Neural crest cell (in vitro differentiated cells): ENCODE results near the gene PUS3. TPM values are rescaled to one million over a fixed set of nuclear protein-coding genes. Genes with fewer than 3 reads are reported as not detected.

ENCODE experiments used
- DNase-seq: peaks from one replicate; pipeline ENCODE4 v3.0.0; 2021; ENCODE audit warnings: low read depth, mixed read lengths, low spot score
- H3K27ac Mint-ChIP-seq: one replicate; pipeline ENCODE4 v1.8.0; 2021; ENCODE audit warnings: mild to moderate bottlenecking, mixed read lengths; ENCODE audit not compliant: unreplicated experiment
- H3K27me3 Mint-ChIP-seq: 2 replicates; pipeline ENCODE4 v1.8.0; 2021; ENCODE audit warnings: low read depth, mild to moderate bottlenecking, mixed read lengths
- H3K36me3 Mint-ChIP-seq: 2 replicates; pipeline ENCODE4 v1.8.0; 2021; ENCODE audit warnings: low read depth, mild to moderate bottlenecking, mixed read lengths
- H3K4me1 Mint-ChIP-seq: 2 replicates; pipeline ENCODE4 v1.8.0; 2021; ENCODE audit warnings: mixed read lengths
- H3K4me3 Mint-ChIP-seq: one replicate; pipeline ENCODE4 v1.8.0; 2021; ENCODE audit warnings: mild to moderate bottlenecking, mixed read lengths
- H3K9me3 Mint-ChIP-seq: 2 replicates; pipeline ENCODE4 v1.8.0; 2021; ENCODE audit warnings: mixed read lengths
- total RNA-seq: library from RNA; stranded (reverse); gene quantifications from 2 replicates; pipeline ENCODE4 v1.2.1, GENCODE V29; 2021
- TF ChIP-seq, protein P1 (sequence below): fragments of 200-600 bp; sonication (generic); conservative IDR thresholded peaks from 2 replicates; pipeline ENCODE4 v1.5.0; 2021; ENCODE audit warnings: antibody characterized with exemption, mild to moderate bottlenecking

The PUS3 gene
- total RNA-seq, 1 donor from 2014 or later = 14.9 TPM

DNA sequence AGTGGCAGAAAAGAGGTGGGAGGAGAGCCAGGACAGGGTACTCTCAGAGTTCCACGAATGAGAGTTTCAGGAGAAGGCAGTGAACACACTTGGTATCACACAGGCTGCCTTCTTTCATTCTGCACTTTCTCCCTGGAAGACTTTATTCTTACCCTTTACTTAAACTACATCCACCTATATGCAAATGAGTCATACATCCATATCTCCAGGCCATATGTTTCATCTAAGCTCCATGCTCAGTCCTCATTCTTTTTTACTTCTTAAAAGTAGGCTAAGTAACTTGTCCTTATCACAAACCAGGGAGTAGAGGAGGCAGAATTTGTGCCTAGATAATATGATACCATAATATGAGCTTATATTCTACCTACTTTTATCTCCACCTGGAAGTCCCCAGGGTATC lies 21.7 kb downstream of the PUS3 start:
- H3K9me3 Mint-ChIP-seq = no peaks in the 10 kb centered on the region
- H3K4me1 Mint-ChIP-seq = no peaks in the 10 kb centered on the region
- no peak for DNase-seq
- H3K27ac Mint-ChIP-seq = no peak overlapping the region
- no peaks in the 10 kb centered on the region for H3K36me3 Mint-ChIP-seq
- TF ChIP-seq, protein P1, sequence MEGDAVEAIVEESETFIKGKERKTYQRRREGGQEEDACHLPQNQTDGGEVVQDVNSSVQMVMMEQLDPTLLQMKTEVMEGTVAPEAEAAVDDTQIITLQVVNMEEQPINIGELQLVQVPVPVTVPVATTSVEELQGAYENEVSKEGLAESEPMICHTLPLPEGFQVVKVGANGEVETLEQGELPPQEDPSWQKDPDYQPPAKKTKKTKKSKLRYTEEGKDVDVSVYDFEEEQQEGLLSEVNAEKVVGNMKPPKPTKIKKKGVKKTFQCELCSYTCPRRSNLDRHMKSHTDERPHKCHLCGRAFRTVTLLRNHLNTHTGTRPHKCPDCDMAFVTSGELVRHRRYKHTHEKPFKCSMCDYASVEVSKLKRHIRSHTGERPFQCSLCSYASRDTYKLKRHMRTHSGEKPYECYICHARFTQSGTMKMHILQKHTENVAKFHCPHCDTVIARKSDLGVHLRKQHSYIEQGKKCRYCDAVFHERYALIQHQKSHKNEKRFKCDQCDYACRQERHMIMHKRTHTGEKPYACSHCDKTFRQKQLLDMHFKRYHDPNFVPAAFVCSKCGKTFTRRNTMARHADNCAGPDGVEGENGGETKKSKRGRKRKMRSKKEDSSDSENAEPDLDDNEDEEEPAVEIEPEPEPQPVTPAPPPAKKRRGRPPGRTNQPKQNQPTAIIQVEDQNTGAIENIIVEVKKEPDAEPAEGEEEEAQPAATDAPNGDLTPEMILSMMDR = no peak
- no peak overlapping the region for H3K4me3 Mint-ChIP-seq
- H3K27me3 Mint-ChIP-seq = peaks cover 20% of the 10 kb centered on the region

DNA sequence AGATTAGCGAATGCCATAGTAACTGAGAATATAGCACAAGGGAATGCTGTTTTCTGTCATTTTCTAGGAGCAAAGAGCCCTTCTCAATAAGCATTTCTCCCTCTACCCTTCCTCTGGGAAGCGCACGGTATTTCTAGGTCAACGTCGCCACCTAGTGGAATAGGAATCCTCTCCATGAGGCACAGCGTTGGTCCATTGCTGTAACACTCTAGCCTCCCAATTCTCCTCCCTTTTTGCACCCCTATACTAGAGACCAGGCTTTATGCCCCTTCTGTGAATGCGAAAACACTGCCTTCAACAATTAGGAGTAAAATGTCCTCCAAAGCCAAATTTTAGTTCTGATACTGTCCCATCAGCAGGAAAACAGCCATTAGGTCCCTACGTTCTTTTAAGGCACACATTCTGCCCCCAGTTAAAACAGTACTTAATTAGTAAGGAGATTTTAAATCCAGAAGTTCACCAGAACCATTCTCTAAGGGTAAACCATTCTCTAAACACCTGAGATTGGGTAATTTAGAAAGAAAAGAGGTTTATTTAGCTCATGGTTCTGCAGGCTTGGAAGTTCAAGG lies 28.4 kb downstream of the PUS3 start:
- peaks cover 6% of the 10 kb centered on the region for H3K27me3 Mint-ChIP-seq
- DNase-seq = peak; percentile 78
- peak overlapping the region; percentile 90 for H3K4me3 Mint-ChIP-seq

DNA sequence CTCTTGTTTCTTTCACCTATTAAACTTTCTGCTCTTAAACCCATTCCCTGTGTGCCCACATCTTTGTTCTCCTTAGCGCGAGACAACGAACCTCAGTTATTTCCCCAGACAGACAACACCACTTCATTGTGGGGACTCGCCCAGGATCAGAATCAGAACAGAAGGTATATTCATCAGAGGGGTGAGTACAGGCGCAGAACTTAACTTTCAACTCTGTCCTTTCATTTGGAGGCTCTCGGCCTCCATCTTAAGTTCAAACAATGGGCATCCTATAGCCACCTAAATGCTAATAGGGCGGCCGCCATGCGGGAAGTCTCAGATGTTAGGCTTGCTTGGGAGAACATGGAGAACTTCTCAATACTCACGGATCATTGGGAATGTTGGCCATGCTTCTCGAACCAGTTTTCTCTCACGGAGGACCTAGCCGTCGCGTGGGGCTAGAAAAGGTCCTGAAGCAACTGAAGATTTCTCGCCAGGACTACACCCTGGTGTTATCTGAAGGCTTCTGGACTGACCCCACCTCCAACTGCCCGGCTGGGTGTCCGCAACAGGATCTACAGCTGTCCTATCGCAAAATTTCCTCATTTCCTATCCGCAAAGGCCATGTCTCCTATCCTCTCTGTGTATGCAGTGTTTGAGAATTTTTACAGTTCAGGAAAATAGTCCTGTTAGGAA lies 29.0 kb downstream of the PUS3 start:
- peak; percentile 5 for DNase-seq
- peaks cover 2% of the 10 kb centered on the region for H3K9me3 Mint-ChIP-seq
- H3K27ac Mint-ChIP-seq = peak overlapping the region; percentile 81
- TF ChIP-seq, protein P1 = no peak
- H3K27me3 Mint-ChIP-seq = peaks cover 3% of the 10 kb centered on the region
- H3K4me3 Mint-ChIP-seq = peak overlapping the region; percentile 90
- H3K36me3 Mint-ChIP-seq = no peaks in the 10 kb centered on the region
- peaks cover 11% of the 10 kb centered on the region for H3K4me1 Mint-ChIP-seq

More for the DNA sequence above, 28.4 kb downstream of the PUS3 start:
- no peaks in the 10 kb centered on the region for H3K36me3 Mint-ChIP-seq
- peaks cover 11% of the 10 kb centered on the region for H3K4me1 Mint-ChIP-seq
- H3K9me3 Mint-ChIP-seq = peaks cover 2% of the 10 kb centered on the region
- no peak overlapping the region for H3K27ac Mint-ChIP-seq
- TF ChIP-seq, protein P1 = peak; percentile 85

DNA sequence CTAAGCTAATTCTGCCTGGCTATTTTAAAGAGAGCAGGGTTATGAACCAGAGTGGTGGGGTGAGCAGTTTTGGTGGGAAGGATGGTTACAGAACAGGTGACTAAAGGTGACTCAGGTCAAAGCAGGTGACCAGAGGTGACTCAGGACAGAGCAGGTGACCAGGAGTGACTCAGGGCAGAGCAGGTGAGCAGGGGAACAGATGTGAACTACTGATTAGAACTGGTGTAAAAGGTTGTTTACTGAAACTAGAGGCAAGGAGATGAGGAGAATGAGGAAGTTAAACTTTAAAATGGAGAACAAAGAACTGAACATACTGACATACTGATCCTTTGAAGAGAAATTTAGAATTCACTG lies 30.9 kb downstream of the PUS3 start:
- TF ChIP-seq, protein P1 = no peak
- peaks cover 2% of the 10 kb centered on the region for H3K9me3 Mint-ChIP-seq
- H3K36me3 Mint-ChIP-seq = peaks cover 2% of the 10 kb centered on the region
- H3K27me3 Mint-ChIP-seq = peaks cover 5% of the 10 kb centered on the region
- H3K4me1 Mint-ChIP-seq = peaks cover 11% of the 10 kb centered on the region
- no peak overlapping the region for H3K27ac Mint-ChIP-seq
- no peak overlapping the region for H3K4me3 Mint-ChIP-seq
- DNase-seq = no peak

DNA sequence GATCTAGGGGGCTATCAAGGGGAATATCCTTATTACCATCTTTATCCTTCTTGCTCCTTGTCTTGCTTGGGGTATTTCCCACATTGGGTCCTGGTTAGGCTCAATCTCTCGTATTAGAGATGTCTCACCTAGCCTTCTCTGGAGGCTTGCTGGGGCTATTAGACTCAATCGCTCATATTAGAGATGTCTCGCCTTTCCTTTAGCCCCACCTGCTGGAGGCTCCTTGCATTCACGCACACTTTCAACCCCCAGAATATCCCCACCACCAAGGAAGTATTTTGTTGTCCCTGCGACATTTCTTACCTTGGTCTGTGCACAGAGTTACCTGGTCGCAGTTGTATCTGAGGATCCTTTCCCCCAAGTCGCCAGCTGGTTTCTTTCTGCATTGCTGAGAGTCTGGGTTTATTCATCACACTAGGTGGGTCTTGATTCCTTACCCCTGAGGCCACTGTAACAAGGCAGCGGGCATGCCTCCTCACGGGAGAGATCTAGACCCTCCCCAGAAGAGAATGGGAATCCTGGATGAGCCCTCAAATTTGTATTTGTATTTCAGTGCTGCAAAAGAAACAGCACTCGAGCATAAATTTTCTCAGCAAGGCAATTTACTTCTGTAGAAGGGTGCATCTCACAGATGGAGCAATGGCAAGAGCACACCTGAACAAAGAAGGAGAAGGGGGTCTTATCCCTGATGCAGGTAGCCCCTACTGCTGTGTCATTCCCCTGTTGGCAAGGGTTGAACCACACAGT lies 31.4 kb downstream of the PUS3 start:
- Mint-ChIP-seq H3K4me3 (no peak overlapping the region), H3K27me3 (peaks cover 5% of the 10 kb centered on the region), H3K36me3 (peaks cover 2% of the 10 kb centered on the region), H3K27ac (no peak overlapping the region), H3K9me3 (peaks cover 2% of the 10 kb centered on the region), H3K4me1 (peaks cover 11% of the 10 kb centered on the region)
- peak; percentile 65 for DNase-seq
- TF ChIP-seq, protein P1 = peak; percentile 62
